HG02938 (cell line): Measurements from ENCODE around the gene TNFRSF1A.
"Not testable (repeated sequence)": the region's sequence is repeated elsewhere in the genome, so short reads cannot be mapped to it uniquely, and the experiment has no call there.

Experiments used
- ATAC-seq: cut with Tn5 transposase; IDR thresholded peaks from one replicate; pipeline ENCODE4 v1.9.1; 2021; ENCODE audit warnings: mild to moderate bottlenecking, moderate library complexity; ENCODE audit not compliant: unreplicated experiment

The TNFRSF1A gene

DNA sequence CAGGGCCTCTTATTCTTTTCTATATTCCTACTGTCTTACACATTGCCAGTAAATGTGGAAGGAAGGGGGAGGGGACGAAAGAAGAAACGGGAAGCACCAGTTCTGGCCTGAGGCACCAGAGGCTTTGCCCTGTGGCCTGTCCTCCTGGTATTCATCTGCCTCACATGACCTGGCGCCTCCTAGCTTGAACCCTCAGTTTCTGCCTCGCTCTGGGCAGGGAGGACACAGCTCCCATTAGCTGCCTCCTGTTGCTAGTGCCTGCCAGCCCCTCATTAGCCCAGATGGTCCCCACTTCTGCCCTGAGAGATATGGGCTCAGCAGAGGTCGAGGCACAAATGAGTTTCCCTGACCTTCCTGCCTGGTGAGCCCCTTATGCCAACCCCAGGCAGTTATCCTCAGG lies 34.3 kb downstream of the TNFRSF1A start:
- no peak for ATAC-seq

DNA sequence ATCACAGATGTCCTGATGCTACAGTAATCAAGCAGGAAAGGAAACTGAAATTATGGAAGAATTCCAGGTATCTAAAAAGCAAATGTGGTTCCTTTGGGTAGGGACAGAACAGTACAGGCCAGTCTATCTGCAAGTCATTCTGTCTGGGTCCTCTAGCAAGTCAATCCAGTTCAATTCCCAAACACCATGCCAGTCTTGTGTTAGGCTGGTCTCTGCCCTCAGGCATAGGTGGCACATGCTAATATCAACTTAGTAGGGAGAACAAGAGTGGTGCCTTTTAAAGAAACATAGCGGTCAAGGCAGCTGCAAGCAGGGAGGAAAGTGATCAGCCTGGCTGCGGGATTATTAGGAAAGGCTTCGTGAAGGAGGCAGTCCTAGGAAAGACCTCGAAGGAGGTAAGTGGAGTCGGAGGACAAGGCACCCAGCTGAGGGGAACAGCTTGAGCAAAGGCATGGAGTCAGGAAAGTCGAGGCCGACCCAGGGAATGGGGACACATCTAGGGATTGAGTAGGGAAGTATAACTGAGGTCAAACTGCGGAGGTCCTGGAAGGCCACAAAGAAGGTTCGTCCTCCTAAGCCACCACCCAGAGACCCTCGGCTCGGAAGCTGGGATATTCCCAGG lies 35.2 kb downstream of the TNFRSF1A start:
- ATAC-seq: no peak

DNA sequence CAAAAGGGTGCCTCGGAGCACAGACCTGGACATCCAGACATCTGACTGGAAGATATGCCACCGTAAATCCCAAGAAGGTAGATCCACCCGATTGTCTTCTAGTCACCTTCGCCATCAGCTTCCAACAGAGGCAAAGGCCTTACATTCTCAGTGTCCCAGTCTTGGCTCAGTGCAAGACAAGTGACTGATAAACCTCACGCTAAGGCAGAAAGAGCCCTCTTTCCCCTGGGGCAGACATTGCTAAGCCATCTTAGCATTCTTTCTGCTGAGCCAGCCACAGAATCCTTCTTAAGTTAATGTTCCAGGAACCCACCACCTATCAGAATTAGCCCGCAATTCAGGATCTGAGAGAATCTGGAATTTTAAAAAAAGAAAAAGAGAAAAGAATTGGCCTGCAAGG lies 35.7 kb downstream of the TNFRSF1A start:
- no peak for ATAC-seq

DNA sequence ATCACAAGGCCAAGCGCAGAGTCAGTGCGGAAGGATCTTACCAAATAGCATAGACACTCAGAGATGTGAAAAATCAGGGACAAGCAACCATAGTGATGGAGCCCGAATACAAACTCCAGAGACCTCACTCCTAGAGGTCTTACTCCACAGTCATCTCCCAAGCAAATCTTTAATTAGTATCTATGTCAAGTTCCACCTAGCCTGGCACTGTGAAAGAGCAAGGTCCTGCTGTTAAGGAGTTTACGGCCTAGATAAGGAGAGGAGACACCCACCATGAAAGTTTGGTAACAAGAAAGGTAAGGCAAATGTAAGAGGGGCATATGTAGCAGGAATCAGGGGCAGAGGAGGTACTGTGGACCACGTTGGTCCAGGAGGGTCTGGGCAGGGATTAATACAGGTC lies 38.8 kb downstream of the TNFRSF1A start:
- no peak for ATAC-seq

DNA sequence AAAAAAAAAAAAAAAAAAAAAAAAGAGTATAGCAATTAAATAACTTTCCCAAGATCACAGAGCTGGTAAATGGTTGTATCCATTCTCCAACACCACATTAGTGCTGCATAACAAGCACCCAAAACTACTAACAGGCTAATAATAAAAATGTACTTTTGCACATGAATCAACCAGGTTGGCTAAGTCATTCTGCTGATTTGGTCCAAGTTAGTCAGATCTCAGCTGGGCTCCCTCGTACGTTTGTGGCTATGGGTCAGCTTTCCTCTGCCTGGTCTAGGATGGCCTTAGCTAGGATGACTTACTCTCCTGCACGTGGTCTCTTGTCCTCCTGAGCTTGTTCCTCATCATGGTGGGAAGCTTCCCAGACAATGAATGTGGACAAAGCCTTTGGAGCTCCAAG lies 39.3 kb downstream of the TNFRSF1A start:
- ATAC-seq: no peak

DNA sequence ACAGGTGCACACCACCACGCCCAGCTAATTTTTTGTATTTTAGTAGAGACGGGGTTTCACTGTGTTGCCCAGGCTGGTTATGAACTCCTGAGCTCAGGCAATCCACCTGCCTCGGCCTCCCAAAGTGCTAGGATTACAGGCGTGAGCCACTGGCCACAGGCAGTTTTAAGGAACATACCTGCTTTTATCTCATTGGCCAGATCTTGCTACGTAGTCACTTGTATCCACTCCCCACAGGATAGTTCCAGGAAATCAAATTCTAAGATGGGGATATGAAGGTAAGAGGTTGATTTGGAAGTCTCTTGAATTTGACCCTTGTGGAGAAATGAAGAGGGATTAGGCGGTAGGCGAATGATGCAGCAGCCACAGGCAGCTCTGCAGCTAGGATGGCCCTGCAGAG lies 40.2 kb downstream of the TNFRSF1A start:
- ATAC-seq: no peak

DNA sequence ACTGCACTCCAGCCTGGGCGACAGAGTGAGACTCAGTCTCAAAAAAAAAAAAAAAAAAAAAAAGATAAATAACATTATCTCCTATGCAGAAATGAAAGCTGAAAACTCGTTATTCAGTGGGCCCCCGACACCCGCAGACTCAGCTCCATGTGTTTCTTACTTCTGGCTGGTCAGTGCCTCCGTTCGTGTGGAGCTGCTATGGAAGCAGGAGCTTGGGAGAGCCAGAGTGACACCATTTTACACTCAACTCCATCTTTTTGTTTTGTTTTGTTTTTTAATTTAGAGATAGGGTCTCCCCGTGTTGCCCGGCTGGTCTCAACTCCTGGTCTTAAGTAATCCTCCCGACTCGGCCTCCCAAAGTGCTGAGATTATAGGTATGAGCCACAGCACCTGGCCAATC lies 44.7 kb downstream of the TNFRSF1A start:
- ATAC-seq: no peak

DNA sequence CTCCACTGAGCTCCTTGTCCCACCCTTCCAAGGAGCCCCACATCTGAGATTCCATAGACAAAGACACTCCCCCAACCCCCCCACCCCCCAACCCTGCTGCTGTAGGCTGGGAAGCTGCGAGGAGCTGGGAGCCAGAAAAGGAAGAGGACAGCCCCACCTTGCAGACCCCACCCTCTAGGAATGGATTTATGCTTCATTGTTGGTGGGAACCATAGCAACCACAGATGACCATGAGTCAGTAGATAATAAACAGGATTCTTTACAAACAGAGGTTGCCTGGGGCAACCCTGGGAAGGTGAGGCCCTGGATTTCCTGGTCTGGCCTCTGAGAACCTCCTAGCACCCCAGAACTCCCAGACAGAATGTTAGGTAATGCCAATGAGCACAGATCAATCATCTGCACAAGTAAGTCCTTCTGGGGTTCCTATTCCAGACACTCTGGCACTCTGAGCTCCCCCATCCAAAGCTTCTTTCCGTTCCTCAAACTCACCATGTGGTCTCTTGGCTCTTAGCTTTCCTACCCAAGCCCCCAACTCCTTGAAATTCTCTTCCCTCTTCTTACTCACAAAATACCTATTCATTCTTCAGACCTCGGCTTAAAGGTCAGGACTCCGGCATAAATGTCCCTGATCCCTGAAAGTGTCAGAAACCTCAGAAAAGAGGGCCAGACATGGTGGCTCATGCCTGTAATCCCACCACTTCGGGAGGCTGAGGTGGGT lies 46.6 kb downstream of the TNFRSF1A start:
- no peak for ATAC-seq

DNA sequence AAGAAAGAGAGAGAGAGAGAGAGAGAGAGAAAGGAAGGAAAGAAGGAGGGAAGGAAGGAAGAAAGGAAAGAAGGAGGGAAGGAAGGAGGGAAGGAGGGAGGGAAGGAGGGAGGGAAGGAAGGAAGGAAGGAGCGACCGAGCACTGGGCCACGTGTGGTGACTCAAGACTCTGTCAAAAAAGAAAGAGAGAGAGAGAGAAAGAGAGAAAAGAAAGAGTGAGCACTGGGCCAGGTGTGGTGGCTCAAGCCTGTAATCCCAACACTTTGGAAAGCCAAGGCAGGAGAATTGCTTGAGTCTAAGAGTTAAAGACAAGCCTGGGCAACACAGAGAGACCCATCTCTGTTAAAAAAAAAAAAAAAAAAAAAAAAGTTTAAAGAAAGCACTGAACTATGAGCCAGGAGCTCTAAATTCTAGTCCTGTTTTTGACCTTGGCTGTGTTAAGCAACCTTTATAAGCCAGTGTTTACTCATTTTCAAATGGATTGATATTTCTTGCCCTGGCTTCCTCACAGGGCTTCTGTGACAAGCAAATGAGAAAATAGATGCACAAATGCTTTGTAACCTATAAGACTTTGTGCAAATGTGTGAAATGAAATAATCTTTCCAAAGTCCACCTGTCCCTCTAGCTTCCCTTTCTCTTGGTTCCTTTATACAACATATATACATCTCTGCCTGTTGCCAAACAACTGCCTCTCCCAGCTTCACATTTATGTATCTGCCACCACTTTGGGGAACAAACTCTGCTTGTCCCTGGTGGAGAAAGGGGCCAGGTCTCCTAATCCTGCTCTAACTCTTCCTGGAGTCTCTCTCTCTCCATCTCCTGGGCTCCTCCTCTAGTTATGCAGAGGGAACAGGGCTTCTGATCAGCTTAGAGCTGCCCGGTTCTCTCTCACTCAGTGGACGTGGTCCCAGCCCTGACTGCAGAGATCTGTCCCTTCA lies 47.5 kb downstream of the TNFRSF1A start:
- ATAC-seq: no peak

DNA sequence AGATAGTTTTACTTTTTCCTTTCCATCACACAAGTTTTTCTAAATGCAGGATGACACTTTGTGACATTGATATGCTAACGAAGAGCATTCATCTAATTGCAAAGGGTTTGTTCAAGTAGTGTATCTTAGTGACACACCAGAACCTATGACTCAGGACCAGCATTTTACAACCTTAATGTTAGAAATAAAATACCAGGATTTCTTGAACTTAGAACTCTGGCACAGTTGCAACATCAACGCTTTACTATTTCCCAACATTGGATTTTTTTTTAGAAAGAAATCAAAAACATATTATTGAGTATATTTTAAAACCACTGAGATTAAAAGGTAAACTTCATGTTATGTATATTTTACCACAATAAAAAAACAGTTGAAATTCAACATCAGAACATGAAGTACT lies 49.3 kb downstream of the TNFRSF1A start:
- ATAC-seq: no peak

DNA sequence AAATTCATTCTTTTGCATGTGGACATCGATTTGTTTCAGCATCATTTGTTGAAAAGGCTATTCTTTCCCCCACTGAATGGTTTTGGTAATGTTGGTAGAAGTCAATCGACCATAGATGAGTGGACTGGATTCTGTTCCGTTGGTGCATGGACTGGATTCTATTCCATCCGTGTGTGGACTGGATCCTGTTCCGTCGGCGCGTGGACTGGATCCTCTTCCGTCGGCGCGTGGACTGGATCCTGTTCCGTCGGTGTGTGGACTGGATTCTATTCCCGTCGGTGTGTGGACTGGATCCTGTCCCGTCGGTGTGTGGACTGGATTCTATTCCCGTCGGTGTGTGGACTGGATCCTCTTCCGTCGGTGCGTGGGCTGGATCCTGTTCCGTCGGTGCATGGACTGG lies 52.0 kb downstream of the TNFRSF1A start:
- ATAC-seq: not testable (repeated sequence)

DNA sequence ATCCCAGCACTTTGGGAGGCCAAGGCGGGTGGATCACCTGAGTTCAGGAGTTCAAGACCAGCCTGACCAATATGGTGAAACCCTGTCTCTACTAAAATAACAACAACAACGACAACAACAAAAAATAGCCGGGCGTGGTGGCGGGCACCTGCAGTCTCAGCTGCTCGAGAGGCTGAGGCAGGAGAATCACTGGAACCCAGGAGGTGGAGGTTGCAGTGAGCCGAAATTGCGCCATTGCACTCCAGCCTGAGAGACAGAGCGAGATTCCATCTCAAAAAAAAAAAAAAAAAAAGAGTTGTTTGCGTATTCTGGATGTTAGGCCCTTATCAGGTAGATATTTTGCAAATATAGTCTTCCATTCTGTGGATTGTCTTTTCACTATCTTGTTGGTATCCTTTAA lies 52.8 kb downstream of the TNFRSF1A start:
- ATAC-seq: not testable (repeated sequence)

DNA sequence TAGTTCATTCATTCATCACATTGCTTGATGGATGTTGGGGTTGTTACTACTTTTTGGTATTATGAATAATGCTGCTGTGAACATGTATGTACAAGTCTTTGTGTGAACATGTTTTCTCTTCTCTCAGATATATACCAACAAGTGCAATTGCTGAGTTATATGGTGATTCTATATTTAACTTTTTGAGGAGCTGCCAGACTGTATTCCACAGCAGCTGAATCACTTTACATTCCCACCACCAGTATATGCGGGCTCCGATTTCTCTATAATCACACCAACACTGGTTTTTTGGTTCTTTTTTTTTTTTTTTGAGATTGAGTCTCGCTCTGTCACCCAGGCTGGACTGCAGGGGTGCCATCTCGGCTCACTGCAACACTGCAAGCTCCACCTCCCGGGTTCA lies 53.6 kb downstream of the TNFRSF1A start:
- ATAC-seq: no peak

DNA sequence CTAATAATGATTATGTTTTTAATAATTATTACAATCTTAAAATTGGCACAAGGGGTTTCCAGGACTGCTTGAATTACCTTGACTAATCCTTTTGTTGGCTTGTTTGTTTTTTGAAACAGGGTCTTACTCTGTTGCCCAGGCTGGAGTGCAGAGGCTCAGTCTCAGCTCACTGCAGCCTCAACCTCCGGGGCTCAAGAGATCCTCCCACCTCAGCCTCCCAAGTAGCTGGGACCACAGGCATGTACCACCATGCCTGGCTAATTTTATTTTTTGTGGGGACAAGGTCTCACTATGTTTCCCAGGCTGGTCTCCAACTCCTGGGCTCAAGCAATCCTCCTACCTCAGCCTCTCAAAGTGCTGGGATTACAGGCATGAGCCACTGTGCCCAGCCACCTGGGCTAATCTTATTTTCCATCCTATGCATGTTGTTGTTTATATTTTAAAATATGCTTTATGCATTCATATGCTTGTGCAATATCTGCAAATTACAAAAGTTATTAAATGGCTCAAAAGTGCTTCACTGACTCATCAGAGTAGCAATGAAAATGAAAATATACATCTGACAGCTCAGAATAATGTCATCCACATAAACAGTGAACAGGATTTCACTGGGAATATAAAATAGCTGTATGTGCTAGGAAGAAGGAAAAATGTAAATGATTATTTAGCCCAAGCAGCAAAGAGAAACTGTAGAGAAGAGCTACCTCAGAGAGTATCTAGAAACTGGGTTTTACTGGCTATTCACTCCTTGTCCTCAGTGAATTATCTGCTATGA lies 56.2 kb downstream of the TNFRSF1A start:
- no peak for ATAC-seq

DNA sequence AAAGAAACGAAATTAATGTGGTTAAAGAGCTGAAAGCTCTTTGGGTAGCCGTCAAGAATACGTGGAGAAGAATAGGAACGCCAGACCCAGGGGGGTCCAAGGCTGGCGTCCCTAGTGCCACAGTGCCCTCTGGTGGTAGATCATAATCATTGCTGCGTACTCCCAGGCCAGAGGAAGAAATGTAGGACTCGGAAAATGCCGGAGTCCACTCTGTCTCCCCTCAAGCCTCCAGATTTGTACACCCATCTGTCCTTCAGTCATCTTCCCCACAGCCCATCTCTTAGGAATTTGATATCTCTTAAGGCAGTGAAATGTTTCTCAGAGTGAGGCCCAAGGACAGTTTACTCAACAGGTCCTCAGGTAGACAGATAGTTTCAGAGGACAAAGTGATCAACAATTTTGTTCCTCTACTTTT lies 56.8 kb downstream of the TNFRSF1A start:
- no peak for ATAC-seq

DNA sequence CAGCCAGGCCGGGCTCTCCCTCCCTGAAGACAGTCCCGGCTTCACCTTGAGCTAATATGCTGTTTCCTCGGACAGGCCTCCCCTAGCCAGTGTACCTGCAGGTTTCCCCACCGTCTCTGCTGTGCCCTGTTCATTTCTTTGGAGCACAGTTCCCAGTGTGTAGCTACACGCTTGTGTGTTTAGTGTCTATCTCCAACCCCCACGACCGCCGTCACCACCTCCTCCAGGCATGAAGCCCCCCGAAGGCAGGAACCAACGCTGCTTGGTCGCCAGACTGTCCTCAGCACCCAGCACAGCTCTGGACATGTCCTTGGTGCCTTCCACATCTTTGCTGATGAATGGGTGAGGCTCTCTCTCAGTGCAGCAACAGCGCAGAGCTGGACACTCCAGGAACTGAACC lies 57.6 kb downstream of the TNFRSF1A start:
- ATAC-seq: no peak

DNA sequence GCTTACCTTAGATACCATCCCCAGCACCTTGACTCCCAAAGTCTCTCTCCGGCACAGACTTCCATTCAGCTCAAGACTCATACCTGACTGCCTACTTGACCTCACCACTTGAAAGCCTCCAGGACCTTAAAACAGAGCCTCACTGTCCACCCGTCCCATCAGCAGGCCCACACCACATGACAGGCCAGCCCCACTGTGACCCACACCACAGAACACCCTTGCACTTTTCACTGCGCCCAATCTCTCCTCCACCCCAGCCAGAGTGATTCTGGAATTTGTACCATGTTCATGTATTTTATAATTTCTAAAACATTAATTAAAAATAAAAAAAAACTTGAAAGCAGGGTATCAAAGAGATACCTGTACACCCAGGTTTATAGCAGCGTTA lies 59.4 kb downstream of the TNFRSF1A start:
- ATAC-seq: no peak

DNA sequence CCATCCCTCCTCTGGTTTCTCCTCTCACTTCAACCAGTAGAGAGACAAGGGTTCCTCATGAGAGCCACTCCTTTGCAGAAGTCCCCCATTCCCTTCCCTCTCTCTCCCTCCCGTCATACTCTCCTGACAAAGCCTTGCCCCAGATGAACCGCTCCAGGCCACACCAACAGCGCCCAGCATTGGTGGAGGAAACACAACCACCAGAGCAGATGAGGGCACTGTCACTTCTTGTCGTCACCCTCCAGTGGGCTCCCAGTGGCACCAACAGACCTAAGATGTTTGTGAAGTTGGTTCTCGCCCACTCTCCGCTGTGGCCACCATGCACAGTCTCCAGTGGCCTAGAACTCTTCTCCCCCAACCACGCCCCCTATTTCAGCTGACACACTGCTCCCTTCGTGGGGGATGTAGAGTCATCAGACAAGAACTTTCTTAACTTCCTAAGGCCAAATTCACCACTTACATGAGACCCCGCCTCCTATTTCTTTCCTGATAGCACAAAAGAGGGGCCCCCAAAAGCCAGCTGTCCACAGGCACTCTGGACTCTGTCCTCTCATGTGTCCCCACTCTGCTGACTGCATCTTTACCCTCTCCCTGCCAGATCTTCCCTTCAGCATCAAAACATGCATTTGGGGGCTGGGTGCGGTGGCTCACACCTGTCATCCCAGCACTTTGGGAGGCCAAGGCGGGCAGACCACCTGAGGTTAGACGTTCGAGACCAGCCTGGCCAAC lies 60.6 kb downstream of the TNFRSF1A start:
- no peak for ATAC-seq

DNA sequence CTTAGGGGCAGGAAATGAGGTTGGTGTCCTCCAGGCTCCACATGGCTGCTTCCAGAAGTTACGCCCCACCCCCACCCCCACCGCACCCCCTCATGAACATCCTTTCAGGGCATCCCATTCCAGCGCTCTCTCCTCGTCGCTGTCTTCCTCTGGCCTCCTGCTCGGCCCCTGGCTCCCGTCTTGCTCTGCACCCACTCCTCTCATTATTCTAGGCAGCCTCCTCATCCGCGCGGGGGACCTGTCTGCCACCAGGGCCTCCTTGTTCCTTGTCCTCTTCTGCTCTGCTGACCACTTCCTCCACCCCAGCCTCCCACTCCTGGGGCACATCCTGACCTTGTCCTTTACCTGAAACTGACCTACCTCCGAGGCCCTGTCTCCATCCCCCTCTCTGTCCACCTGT lies 61.2 kb downstream of the TNFRSF1A start:
- ATAC-seq: no peak

DNA sequence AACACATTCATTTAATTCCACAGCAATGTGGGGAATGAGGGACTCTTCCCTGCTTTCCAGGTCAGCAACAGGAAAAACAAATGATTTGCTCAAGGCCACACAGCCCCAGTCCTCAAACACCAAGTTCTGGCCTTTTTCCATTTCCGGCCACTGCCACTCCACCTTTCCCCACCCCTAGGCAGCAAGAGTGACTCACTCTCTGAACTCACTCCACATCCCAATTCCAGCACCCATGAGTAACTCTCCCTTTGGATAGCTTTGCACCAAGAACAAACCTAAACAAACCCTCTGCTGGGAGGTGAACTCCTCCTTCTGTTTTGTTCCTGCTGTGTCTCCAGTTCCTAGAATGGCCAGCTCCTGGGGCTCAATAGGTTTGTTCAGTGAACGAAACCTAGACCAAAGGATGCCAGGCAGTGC lies 61.8 kb downstream of the TNFRSF1A start:
- no peak for ATAC-seq
